B cell (primary cell): Measurements from ENCODE around the gene SZT2. TPM values are rescaled to one million over a fixed set of nuclear protein-coding genes. Genes with fewer than 3 reads are reported as not detected.

Experiments
- ATAC-seq: fragments of 200-7000 bp; cut with Tn5 transposase; one replicate; pipeline ENCODE4 v1.10.0; 2021; ENCODE audit warnings: low read depth, mild to moderate bottlenecking, moderate number of reproducible peaks, moderate library complexity
- CTCF ChIA-PET: fragments of 350-600 bp; sonication (Branson Sonifier 250); formaldehyde crosslinking; loops from one replicate; lab custom pipeline; 2021; ENCODE audit warnings: antibody characterized with exemption, inconsistent platforms; lab: Charles Lee
- POLR2A ChIA-PET: fragments of 350-600 bp; sonication (Branson Sonifier 250); formaldehyde crosslinking; loops from one replicate; lab custom pipeline; 2021; ENCODE audit warnings: antibody characterized with exemption; lab: Charles Lee
- DNase-seq: peaks from one replicate; pipeline ENCODE4 v3.0.0; 2013
- H2AFZ ChIP-seq: 2 replicates; pipeline ENCODE4 v1.6.1; 2012; ENCODE audit warnings: mild to moderate bottlenecking, low read depth, low read length; ENCODE audit not compliant: insufficient read depth, poor library complexity, severe bottlenecking
- H3K27ac ChIP-seq, 2 donors: 1 replicate in 1 of 2; 2 replicates in 1 of 2; pipeline ENCODE4 v1.5.1; 2012 to 2013; ENCODE audit warnings: low read length in 2 of 2, mild to moderate bottlenecking in 2 of 2, moderate library complexity in 1 of 2
- H3K27me3 ChIP-seq, 4 experiments: fragments of 200-600 bp in 1 of 4; sonication (generic) in 1 of 4; replicated peaks in 1 of 4; 1 replicate in 2 of 4; 2 replicates in 2 of 4; pipeline versions ENCODE4 v1.6.1 to v1.7.0; 2013 to 2016; ENCODE audit warnings: low read length in 3 of 4, mild to moderate bottlenecking in 2 of 4, mixed read lengths in 1 of 4, moderate library complexity in 1 of 4; ENCODE audit not compliant: insufficient read depth in 4 of 4, control insufficient read depth in 3 of 4; ENCODE audit errors: control extremely low read depth in 1 of 4
- H3K36me3 ChIP-seq, 2 experiments: replicated peaks in 1 of 2; 1 replicate in 1 of 2; 2 replicates in 1 of 2; pipeline versions ENCODE4 v1.6.1 to v1.7.1; 2013; ENCODE audit warnings: low read length in 1 of 2; ENCODE audit not compliant: insufficient read depth in 2 of 2, control insufficient read depth in 1 of 2; ENCODE audit errors: control extremely low read depth in 1 of 2, extremely low read depth in 1 of 2
- H3K4me1 ChIP-seq, 2 donors: fragments of 200-600 bp in 1 of 2; sonication (generic) in 1 of 2; 1 replicate in 1 of 2; 2 replicates in 1 of 2; pipeline versions ENCODE4 v1.5.1 to v1.6.1; 2013 to 2017; ENCODE audit warnings: low read length in 2 of 2; ENCODE audit not compliant: control insufficient read depth in 2 of 2, insufficient read depth in 2 of 2
- H3K4me2 ChIP-seq: replicated peaks from 2 replicates; pipeline ENCODE3; 2012; ENCODE audit warnings: mild to moderate bottlenecking, low read depth, low read length; ENCODE audit not compliant: poor library complexity, severe bottlenecking
- H3K4me3 ChIP-seq, 5 experiments: fragments of 200-600 bp in 1 of 5; sonication (generic) in 1 of 5; 1 replicate in 3 of 5; 2 replicates in 2 of 5; pipeline versions ENCODE4 v1.5.1 to v1.7.0; 2011 to 2016; ENCODE audit warnings: low read length in 4 of 5, mild to moderate bottlenecking in 4 of 5, low read depth in 2 of 5, control low read depth in 1 of 5, moderate library complexity in 1 of 5; ENCODE audit not compliant: insufficient read depth in 1 of 5; ENCODE audit errors: control extremely low read depth in 1 of 5, extremely low read depth in 1 of 5
- H3K79me2 ChIP-seq: fragments of 200-600 bp; sonication (generic); one replicate; pipeline ENCODE4 v1.6.0; 2016; ENCODE audit warnings: low read length; ENCODE audit not compliant: control insufficient read depth, insufficient read depth
- H3K9ac ChIP-seq: fragments of 200-600 bp; sonication (generic); 2 replicates; pipeline ENCODE4 v1.6.1; 2017; ENCODE audit warnings: mild to moderate bottlenecking, low read length, moderate library complexity
- H3K9me3 ChIP-seq, 3 donors: one replicate each; pipeline versions ENCODE4 v1.6.1 to v1.7.1; 2013; ENCODE audit warnings: low read length in 2 of 3; ENCODE audit not compliant: control insufficient read depth in 2 of 3, insufficient read depth in 1 of 3; ENCODE audit errors: control extremely low read depth in 1 of 3
- H4K20me1 ChIP-seq: 2 replicates; pipeline ENCODE4 v1.6.0; 2012; ENCODE audit warnings: mild to moderate bottlenecking, low read length; ENCODE audit not compliant: insufficient read depth, control insufficient read depth, poor library complexity, severe bottlenecking
- H3K27ac Mint-ChIP-seq: one replicate; pipeline ENCODE4 v1.8.0; 2021; ENCODE audit warnings: mixed read lengths
- H3K27me3 Mint-ChIP-seq: one replicate; pipeline ENCODE4 v1.8.0; 2021; ENCODE audit warnings: mixed read lengths
- H3K4me1 Mint-ChIP-seq: one replicate; pipeline ENCODE4 v1.8.0; 2021; ENCODE audit warnings: mixed read lengths
- H3K4me3 Mint-ChIP-seq: one replicate; pipeline ENCODE4 v1.8.0; 2021; ENCODE audit warnings: mixed read lengths
- H3K9me3 Mint-ChIP-seq: one replicate; pipeline ENCODE4 v1.8.0; 2022; ENCODE audit warnings: mixed read lengths; ENCODE audit not compliant: insufficient read depth
- CTCF ChIP-seq: fragments of 200-600 bp; IDR thresholded peaks from one replicate; pipeline ENCODE4 v1.8.0; 2022; ENCODE audit warnings: antibody characterized with exemption, mild to moderate bottlenecking
- EZH2 ChIP-seq: IDR thresholded peaks from 2 replicates; pipeline ENCODE4 v1.6.1; 2012; ENCODE audit warnings: borderline replicate concordance, low read depth, mild to moderate bottlenecking, moderate library complexity, low read length; ENCODE audit not compliant: insufficient read depth, poor library complexity, severe bottlenecking
- WGBS: methylation state at CpG from one replicate; pipeline ENCODE4 v1.1.5; 2013; ENCODE audit warnings: missing lambda C conversion rate; ENCODE audit not compliant: insufficient coverage; 5-methylcytosine and 5-hydroxymethylcytosine counted together
- intact Hi-C: fragments of 100-400 bp; cut with micrococcal nuclease; formaldehyde crosslinking; loops from one replicate; pipeline ENCODE4 v1.10.0; 2022
- polyA plus RNA-seq: library from polyadenylated mRNA; depleted of rRNA; stranded (reverse); fragments of >200 nt; gene quantifications from 2 replicates; pipeline ENCODE4 v1.2.3, GENCODE V29; 2012
- total RNA-seq, 2 donors: library from RNA; stranded (reverse); fragments of 120-200 nt in 1 of 2; gene quantifications; 1 replicate in 1 of 2; 2 replicates in 1 of 2; pipeline versions ENCODE4 v1.2.3 to v1.2.4, GENCODE V29; 2013 to 2022

SZT2 gene
- total and polyA plus RNA-seq, 2 donors (not counting 1 experiment from before 2014, with no cell fraction given) = 41.4 to 197 TPM

DNA sequence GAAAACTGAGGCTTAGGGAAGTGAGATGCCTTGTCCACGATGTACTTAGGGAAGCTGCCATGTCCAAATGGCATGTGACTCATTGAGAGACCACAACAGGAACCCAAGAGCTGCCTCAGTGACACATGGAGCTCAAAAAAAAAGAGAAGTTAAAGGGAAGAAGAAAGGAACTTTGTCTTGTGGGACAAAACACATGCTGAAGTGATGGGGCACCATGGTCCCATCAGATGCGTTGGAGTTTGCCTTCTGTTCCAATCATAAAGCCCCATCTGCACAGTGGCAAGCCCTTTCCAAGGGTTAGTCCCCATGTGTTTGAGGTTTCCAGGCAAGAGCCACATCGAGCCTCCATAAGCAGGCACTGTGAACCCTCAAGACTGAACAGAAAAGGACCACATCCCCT lies 8.1 kb upstream of the SZT2 start:
- Histone ChIP-seq H3K4me1 (no peaks in the 10 kb centered on the region), H3K36me3 (peaks cover 3 to 52% of the 10 kb centered on the region in 2 experiments), H3K4me3 (no peak overlapping the region), H4K20me1 (peaks cover 5% of the 10 kb centered on the region), H3K27ac (no peak overlapping the region), H3K9me3 (no peaks in the 10 kb centered on the region), H3K27me3 (no peaks in the 10 kb centered on the region), H3K9ac (no peak overlapping the region), H2AFZ (no peak overlapping the region), H3K79me2 (no peaks in the 10 kb centered on the region), H3K4me2 (no peak overlapping the region)
- ChIA-PET CTCF (interaction anchor here (1.1 kb wide), 1 partner anchor 13 kb away, joined by 3 read pairs; the partner anchor contains the start of gene ELOVL1), POLR2A (interaction anchor here (0.8 kb wide), 1 partner anchor 13 kb away, joined by 3 read pairs; no protein-coding TSS in a partner anchor)
- Mint-ChIP-seq H3K27ac (no peak overlapping the region), H3K4me1 (no peaks in the 10 kb centered on the region), H3K4me3 (no peak overlapping the region), H3K27me3 (no peaks in the 10 kb centered on the region), H3K9me3 (no peaks in the 10 kb centered on the region)
- 64% methylated on average over 3 of the region's 3 CpGs for WGBS
- ATAC-seq = no peak
- no peak for DNase-seq
- TF ChIP-seq EZH2 (no peak), CTCF (no peak)
- intact Hi-C loops = no loop called here

DNA sequence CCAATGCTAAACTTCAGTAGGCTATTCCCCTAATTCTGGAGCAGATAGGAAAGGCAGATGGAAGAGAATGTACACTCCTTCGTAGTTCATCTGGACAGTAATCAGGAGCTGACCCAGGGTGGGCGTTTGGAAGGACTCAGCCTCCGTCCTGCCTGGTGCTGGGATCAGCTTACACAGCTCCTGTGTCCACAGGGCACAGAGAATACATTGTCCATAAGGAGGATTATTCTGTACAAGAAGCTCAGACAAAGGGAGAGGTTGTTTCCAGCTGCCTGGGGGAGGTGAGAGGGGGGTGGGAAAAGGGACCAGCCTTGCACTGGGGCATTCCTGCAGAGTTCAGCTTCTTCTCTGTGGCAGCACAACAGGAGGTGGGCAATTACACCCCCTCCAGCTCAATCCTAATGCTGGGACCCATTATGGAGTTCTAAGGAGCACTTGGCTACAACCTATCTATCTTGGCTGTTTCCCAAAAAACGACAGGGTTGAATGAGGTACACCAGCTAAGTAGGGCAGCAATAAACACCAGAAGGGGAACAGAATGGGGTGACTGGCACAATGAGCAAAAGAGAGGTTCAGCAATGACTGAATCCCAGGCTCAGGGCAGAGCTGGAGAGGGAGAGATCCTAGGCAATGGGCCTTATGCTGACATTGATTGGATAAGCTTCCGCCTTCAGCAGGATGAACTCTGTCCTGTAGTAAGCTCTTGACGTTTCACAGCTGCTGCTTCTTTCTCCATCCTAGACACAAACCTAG lies 7.5 kb upstream of the SZT2 start:
- ATAC-seq (no peak), DNase-seq (no peak)
- Histone ChIP-seq H3K4me2 (no peak overlapping the region), H3K79me2 (no peaks in the 10 kb centered on the region), H3K36me3 (peaks cover 3 to 58% of the 10 kb centered on the region in 2 experiments), H3K27ac (no peak overlapping the region), H4K20me1 (peaks cover 5% of the 10 kb centered on the region), H3K4me1 (no peaks in the 10 kb centered on the region), H3K9me3 (no peaks in the 10 kb centered on the region), H2AFZ (no peak overlapping the region), H3K4me3 (no peak overlapping the region), H3K27me3 (no peaks in the 10 kb centered on the region), H3K9ac (no peak overlapping the region)
- peaks cover 1% of the 10 kb centered on the region for H3K4me1 Mint-ChIP-seq
- ChIA-PET CTCF (interaction anchor here (0.6 to 2.2 kb wide), 4 partner anchors 14 to 155 kb away, joined by 3 to 8 read pairs (median 4); partner anchors contain the start of gene ELOVL1), POLR2A (interaction anchor here (0.8 kb wide), 1 partner anchor 14 kb away, joined by 3 read pairs; no protein-coding TSS in a partner anchor)
- WGBS = 89% methylated on average over 6 of the region's 6 CpGs
- H3K4me3 Mint-ChIP-seq = no peak overlapping the region
- TF ChIP-seq CTCF (no peak), EZH2 (no peak)
- no peak overlapping the region for H3K27ac Mint-ChIP-seq
- no peaks in the 10 kb centered on the region for H3K27me3 Mint-ChIP-seq
- intact Hi-C loops = no loop called here
- no peaks in the 10 kb centered on the region for H3K9me3 Mint-ChIP-seq
